GM18498 (cell line): ENCODE results near the gene ATP10D.
"Not testable (repeated sequence)": the region's sequence is repeated elsewhere in the genome, so short reads cannot be mapped to it uniquely, and the experiment has no call there.

Source experiments
- ATAC-seq: cut with Tn5 transposase; IDR thresholded peaks from one replicate; pipeline ENCODE4 v1.9.1; 2021; ENCODE audit warnings: mild to moderate bottlenecking, moderate library complexity; ENCODE audit not compliant: unreplicated experiment

Gene ATP10D

DNA sequence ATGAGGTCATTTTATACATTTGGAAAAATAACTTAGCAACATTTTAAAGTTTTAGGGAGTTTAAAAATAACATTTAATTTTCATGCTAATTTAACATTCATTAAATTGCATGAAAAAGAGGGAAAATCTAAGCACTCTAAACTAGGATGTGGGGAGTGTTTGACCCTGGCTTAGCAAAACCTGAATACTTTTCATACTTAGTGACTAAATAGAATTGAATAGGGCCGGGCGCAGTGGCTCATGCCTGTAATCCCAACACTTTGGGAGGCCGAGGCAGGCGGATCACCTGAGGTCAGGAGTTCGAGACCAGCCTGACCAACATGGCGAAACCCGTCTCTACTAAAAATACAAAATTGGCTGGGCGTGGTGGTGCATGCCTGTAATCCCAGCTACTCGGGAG, 1.7 kb downstream of the ATP10D start:
- ATAC-seq = not testable (repeated sequence)

DNA sequence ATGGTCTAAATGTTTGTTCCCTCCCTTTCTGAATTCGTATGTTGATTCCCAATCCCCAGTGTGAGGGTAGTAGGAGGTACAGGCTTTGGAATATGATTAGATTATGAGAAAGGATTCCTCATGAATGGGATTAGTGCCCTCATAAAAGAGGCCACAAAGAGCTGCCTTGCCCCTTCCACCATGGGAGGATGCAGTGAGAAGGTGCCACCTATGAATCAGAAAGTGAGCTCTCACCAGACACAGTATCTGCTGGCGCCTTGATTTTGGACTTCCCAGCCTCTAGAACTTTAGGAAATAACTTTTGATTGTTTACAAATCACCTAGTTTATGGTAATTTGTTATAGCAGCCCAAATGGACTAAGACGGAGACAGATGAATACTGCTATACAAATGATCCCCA, 3.6 kb downstream of the ATP10D start:
- no peak for ATAC-seq

DNA sequence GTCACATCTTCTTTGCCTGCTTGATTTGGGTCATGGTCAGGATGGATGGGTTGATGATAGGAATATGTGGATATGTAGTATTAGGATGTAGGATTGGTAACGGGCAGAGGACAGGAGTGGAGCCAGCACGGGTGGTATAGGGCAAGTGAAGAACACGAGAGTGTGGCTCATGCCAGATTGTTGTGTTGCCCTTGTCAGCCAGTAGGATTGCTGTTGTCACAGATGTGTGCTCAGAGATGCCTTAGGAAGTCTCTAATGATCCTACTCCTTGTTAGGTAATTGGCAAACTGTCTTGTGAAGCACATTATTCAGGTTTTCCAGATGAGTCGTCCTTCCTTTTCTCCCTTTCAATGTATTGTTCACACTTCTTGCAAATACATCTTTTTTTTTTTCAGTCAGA, 5.5 kb downstream of the ATP10D start:
- peak; percentile 57 for ATAC-seq

DNA sequence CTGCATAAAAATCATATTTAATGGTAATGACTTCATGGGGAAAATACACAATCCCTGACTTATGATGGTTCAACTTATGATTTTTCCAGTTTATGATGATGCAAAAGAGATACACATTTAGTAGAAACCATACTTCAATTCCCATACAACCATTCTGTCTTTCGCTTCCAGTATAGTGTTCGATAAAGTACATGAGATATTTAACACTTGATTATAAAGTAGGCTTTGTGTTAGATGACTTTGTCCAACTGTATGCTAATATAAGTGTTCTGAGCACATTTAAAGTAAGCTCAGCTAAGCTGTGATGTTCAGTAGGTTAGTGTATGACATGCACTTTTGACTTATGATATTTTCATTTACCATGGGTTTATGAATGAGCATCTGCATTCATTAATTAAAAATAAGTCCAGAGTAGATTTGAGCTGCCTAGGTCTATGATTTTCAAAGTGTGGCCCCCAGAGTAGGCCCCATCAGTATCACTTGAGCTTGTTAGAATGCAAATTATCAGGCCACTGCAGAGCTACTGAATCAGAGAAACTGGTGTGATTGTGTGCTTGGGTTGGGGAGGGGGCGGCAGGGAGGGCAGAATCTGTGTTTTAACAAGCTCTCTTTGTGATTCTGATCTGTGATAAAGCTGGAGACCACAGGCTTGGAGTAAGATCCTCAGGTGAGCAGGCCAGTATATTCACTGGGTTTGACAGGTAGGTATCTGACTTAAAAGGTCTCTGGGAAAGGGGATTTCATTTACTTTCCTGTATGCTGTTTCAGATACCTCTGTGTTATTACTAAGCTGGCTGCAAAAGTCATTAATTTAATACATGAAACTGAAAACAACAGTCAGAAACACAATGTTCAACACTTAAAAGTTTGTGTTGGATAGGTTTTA, 8.4 kb downstream of the ATP10D start:
- ATAC-seq = peak; percentile 53

DNA sequence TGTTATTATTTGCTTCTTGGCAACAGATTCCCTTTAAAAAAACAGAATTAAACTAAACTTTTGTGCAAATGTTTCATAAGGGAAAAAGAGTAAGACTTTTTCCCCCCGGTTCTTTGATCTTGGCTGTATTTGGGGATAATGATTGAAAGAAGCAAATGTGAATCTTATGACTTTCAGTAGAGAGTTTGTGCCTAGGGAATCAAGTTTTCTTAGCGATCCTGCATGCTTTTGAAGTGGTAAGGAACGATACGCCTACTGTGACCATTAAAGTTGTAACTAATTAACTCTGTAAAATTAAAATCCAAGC, 9.0 kb downstream of the ATP10D start:
- no peak for ATAC-seq

DNA sequence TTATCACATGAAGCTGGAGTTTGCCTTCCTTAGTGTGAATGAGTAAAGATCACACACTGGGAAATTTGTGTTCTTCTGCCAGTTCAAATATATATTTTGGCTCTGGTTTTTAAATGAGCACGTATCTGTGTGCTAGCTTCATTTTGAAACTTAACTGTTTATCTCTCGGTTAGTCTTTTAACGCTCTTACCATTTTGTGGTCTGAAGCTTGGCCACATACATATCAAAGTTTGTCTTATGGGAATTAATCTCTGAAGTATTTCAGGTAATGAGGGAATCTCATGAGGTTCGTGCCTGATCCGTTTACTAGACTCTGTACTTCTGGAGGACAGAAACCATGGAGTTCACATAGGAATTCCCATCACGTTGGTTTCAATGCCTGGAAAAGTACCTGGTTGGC, 13.8 kb downstream of the ATP10D start:
- ATAC-seq = peak; percentile 48

GRCh38 chr4:47499700-47500099, 14.6 kb downstream of the ATP10D start:
- ATAC-seq = peak; percentile 46

DNA sequence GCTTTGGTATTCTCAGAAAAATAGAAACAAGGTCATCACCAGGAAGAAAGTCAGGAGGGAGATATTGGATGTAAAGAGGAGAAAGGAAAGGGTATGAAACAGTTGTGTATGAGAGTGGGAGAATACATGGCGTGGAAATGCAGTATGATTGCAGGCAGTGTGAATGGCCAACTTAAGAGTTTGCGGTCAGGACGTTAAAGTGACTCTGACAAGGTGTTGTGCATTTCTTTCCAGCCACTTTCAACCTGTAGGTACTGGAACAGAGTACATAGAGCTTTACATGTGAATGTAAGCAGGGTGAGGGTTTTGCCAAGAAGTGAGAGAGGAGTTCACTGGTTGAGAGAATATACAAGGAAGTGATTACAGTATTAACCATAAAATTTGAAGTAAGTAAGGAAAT, 15.7 kb downstream of the ATP10D start:
- no peak for ATAC-seq

DNA sequence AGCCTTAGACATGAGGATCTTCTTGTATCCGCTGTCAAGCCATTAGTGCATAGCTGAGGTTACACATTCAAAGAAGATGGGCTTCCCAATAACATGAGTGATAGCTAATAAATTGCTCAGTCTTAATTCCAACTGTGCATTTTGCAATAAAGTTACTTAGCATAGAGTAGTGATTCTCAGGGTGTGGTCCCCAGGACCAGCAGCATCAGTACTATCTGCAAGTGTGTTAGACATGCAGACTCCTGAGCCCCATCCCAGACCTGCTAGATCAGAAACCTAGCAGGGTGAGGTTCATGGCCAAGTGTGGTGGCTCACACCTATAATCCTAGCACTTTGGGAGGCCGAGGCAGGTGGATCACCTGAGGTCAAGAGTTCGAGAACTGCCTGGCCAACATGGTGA, 20.1 kb downstream of the ATP10D start:
- ATAC-seq = no peak

GRCh38 chr4:47505666-47506065, 20.6 kb downstream of the ATP10D start:
- ATAC-seq = no peak

DNA sequence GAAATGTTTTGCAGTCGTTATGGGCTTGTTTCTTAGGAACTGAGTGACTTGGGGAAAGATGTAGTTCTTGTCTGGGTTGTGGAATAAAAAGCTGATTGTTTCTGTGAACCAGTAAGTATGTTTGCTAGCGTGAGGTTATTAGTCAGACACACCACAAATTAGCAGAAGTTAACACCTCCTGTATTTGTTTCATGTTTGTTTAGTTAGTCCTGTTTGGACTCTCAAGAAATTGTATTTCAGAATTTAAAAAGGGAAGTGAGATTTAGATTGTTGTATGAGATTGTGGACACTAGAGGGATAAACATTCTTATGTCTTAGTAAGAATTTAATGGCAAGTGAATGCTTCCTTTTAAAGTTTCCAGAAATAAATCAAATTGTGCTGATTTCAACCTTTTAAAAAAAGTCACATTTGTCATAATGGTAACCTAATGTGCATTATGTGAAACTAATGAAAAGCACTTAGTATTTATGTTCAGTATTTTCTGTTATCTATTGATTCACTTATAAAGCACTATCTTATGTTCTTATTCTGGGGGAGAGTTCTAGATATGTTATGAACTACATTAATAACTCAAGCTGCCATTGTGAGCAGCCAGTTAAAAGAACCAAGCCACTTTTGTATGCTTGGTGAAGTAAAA, 25.6 kb downstream of the ATP10D start:
- peak; percentile 96 for ATAC-seq

DNA sequence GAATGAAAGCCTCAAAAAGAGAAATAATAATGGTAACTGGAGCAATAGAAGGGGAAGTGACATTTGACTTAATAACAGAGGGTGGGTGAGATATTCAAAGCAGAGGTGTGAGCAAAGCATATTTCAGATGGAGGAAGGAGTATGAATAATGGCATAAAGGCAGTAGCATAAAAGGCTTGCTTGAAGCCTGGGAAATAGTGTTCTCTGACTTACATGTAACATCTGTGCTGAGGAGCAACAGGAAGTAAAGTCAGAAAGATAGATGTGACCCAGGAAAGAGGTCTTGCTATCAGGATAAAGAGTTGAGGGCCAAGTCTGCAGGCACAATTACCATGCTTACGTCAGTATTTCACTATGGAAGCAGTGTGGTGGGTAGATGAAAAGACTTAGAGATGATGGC, 28.4 kb downstream of the ATP10D start:
- ATAC-seq = no peak

GRCh38 chr4:47519239-47519883, 34.3 kb downstream of the ATP10D start:
- peak; percentile 100 for ATAC-seq

DNA sequence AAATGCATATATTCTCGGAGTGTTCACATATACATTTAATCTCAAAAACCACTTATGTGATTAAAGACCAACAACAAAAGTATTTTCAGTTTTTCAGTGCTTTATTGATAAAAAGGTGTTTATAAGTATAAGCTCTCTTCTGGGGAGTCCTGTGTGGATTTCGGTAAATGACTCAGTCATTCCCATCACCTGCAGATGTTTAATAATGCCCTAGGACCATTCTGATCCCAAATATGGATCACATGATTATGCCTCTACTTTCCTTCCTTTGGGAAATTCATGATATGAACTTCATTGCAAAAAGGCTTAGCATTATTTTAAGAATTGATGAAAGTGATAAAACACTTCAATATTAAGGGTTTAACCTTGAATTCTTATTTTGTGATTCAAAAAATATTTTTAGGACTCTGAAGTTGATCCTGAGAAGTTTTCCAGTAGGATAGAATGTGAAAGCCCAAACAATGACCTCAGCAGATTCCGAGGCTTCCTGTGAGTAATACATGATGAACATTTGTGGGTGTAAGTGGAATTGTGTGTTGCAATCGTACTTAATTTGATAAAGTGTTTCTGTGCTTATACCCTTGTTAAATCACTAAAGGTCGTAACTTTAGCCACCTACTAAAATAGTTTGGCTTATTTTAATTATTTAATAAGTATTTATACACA, 40.2 kb downstream of the ATP10D start:
- no peak for ATAC-seq

DNA sequence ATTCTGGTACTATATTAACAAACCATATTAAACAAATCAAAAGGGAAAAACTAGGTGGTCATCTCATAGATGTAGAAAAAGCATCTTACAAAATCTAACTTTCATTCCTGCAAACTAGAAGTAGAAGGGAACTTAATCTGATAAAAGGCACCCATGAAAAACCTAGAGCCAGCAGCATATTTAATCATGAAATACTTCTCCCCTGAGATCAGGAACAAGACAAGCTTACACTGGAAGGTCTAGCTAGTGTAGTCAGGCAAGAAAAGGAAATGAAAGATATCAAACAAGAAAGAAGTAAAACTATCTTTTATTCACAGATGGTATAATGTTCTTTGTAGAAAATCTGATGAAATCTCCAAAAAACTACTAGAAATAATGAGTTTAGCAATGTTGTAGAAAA, 41.2 kb downstream of the ATP10D start:
- no peak for ATAC-seq

GRCh38 chr4:47528646-47529045, 43.6 kb downstream of the ATP10D start:
- ATAC-seq = not testable (repeated sequence)

- no peak for ATAC-seq
Observed at GRCh38 chr4:47530801-47531200, 45.7 kb downstream of the ATP10D start.

- ATAC-seq = peak; percentile 99
Observed at GRCh38 chr4:47531241-47531953, 46.3 kb downstream of the ATP10D start.

DNA sequence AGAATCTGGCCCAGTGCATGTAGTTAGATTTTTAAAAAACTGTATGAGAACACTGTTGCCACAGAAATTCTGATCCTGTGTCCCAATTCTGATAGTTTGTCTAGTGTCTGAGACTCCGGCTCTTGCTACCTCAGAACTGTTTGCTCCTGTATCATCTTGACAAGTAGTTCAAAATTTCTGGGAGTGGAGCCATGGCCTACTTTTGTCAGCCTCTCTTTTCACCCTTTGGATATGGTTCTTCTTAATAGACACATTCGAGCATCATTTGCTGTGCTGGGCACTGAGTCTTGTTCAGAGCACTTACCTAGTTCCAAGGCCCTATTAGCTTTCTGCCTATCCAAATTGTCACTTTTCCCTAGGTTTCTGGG, 46.9 kb downstream of the ATP10D start:
- no peak for ATAC-seq

- ATAC-seq = no peak
Observed at GRCh38 chr4:47532658-47533057, 47.6 kb downstream of the ATP10D start.
